ENCODE data around the gene PLPP4. TPM values are rescaled to one million over a fixed set of nuclear protein-coding genes. Genes with fewer than 3 reads are reported as not detected.

The PLPP4 gene
- polyA plus RNA-seq, 10 donors = 0.14 to 2.1 (median 0.52) TPM; not detected in 4

DNA sequence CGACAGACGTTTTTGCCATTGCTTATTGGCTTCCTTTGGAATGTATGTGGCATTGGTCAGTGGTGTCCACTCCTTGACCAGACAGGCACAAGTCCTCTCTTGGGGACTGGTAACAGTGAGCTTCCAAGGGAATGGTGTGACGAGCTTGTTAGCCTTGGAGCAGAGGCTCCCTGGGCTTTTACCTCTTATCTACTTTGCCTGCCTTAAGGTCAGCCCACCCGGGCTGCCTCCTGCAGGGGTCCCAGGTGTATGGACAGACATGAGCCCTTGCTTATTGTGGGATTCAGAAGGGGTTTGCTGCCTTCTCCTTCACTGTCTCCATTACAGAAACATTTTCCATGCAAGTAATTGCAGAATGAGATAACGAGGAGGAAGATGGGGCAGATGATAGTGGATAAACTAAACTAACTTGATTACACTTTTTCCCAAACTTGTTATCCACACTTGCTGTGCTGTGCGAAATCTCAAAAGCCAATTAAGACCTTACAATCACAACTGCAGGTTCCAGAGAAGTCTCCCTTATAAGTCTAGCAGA, 29.7 kb downstream of the PLPP4 start:
- DNase-seq = no peak

DNA sequence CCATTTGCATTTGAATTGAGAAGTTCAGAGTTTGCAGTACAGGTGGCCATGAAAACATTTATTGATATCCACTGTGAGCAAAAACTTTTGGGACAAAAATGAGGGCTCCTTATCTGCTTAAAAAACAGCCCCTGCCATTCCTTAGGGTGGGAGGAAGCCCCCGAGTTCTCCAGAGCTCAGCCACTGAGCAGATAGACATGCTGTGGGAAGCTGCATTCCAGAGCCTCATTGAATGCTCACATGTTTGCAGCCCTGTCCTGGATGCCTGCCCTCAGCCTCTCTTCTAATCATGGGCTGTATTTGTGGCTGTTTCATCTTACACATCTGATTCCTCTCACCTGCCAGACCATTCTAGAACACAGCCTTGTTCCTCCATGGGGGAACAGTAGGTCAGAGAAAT, 33.3 kb downstream of the PLPP4 start:
- DNase-seq = no peak

DNA sequence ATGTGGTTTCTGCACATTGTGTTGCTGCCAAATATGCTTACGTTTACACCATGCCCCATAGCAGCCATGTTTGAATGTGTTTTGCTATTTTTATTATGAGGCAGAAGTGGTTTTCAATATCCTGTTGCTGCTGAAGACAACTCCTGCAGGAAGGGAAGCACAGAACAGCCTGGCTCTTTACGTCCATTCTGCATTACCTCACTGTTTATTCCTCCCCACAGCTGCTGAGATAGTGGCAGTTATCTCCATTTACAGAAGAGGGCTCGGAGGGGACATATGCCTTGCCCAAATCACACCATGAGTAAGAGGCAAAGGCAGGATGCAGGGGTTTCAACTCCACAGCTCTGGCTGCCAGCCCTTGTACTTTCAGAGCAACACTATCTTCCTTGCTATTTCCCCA, 35.3 kb downstream of the PLPP4 start:
- no peak for DNase-seq

DNA sequence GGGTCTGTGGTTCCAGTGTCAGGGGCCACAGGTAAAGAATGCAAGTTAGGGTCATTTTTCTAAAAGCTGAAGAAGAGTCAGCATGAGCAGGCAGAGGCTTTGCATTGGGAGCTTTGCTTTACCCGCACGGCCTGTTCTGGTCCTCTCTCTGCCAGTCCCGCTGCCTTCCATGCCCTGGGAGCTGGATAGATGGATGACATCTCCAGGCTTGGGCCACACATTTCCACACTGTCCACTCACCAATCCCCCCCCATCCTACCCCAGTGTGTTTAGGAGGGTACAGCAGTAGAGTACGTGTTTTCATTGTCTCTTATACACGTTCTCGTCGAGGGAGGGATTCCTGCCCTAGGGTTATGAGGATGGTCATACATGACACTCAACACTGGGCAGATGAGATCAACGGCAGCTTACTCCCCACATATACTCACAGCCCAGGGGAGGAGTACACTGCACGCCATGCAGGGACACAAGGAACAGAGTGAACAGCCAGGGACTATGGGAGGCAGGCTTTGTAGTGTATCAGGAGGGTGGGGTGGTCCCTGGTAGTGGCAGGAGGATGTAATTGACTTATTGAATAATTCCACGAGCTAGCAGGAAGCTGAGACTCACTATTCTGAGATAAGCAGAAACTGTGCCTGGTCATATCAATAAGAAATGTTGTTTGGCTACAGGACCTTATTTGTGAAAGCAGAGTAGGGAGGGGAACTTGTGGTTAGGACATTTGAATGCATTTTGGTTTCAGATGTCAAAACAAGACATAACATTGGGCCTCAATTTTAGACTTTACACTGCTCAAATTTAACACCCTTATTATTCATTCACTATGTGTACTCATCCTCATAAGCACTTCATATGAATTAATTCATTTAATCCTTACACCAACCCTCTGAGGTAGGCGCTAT, 36.6 kb downstream of the PLPP4 start:
- DNase-seq = no peak

DNA sequence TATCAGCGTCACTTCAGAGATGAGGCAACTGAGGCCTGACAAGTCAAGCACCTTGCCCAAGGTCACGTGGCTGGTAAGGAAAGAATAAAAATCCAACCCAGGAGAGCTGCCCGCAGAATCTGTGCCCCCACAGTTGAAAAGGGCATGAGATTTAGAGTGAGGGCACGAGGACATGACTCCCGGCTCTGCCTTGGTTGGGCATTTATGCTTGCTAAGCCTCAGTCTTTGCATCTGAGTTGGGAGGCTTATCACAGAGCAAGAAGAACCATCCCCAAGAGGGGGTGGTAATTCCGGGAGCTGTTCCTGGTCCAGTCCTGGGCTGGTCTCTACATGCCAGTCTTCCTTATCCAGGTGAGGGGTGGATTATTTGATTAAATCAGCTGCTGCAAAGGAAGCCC, 37.3 kb downstream of the PLPP4 start:
- DNase-seq = no peak

DNA sequence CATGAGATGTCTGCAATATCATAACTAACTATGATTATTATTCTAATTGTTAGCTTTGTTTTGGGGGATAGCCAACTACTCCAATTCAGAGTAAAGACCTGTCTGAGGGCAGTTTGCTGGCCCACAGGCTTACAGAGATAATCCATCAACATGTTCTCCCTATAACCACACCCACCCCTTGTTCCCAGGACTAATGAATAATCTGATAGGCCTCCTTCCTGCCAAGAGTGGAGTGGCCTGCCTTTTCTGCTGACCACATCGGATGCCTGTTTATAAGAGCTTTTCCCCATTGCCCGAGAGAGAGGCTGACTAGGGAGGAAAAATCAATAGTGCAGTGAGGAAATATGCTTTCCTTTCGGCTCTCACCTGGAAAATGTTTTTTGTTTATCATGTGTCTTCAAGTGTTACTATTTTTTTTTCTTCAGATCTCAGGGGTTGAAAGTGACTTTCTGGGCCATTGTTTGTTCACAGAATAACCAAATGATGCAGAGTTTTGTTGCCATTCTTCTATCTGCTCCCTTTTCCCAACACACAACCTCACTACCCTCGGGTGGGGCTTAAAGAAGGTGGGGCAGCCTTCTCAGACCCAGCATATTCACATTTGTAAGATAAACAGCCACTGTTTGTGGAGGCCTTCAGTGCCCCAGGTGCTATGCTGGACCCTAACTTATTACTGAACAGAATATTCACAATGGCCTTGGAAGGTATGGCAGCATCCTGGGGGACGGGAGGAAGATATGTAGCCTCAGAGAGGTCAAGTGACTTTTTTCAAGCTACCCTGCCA, 38.4 kb downstream of the PLPP4 start:
- DNase-seq = no peak

DNA sequence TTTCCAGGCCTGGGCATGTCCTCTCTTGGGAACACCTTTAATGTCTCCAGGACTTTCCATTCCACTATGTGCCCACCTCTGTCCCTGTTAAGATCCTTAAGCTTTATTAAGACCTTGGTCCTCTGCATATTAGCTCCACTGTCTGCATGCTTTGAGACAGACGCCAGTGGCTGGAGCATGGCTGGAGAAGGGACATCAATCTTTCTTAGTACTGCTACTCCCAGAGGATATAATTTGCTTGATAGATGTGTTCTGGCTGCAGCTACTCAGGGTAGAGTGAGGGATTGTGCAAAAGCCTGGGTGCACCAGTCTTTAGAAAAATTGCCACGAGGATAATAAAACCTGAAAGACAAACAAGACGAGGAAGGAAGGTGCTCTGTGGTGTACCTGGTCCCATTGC, 42.9 kb downstream of the PLPP4 start:
- DNase-seq = no peak

DNA sequence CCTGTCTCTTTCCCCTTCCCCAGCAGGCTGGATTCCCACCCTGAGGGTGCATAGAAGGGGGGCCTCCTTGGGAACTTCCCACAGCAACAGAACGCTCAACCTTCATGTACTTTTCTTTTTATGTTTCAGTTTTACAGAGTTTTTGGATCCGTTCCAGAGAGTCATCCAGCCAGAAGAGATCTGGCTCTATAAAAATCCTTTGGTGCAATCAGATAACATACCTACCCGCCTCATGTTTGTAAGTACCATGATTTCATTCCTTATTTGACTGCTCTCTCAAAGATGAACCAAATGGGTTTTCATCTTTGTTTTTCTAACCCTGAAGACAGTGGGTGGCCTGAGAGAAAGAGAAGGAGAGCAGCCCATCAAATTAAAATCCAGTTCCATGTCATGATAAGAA, 46.7 kb downstream of the PLPP4 start:
- peak in 1 of 3 donors; percentile 1 for DNase-seq

DNA sequence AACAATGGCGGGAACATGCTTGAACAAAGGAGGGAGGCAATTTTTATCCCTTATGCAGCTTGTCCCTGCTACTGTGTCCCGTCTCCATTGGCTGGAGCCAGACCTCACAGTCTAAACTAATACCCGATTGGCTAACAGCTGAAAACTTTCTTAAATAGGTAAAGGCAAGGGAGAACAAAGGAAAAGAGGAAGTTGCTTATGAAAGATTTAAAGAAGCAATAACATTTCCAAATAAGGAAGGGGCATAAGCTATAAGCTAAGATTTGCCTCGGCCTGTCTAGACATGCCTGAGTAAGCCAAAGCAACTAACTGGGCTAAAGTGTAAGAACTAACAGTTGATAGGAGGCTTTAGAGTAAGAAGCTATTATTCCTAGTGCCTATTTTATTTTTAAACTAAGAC, 47.2 kb downstream of the PLPP4 start:
- DNase-seq = peak in 1 of 3 donors; percentile 3

DNA sequence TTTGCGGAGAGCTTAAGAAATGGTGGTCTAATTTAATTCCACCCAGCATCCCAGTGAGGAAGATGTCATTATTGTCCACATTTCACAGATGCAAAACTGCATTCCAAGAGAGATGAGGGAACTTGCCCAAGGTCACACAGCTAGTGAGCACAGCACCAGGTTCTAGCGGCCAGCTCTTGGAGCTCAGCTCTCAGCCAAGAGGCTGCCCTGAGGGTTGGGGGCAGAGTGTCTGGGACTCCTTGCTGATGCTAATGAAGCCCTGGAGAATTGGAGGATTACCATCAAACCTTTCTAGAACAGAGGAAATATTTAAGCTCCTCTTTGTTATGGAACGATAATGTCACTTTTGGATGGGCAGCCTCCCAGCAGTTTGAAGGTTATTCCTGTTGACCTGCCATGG, 48.0 kb downstream of the PLPP4 start:
- no peak for DNase-seq

DNA sequence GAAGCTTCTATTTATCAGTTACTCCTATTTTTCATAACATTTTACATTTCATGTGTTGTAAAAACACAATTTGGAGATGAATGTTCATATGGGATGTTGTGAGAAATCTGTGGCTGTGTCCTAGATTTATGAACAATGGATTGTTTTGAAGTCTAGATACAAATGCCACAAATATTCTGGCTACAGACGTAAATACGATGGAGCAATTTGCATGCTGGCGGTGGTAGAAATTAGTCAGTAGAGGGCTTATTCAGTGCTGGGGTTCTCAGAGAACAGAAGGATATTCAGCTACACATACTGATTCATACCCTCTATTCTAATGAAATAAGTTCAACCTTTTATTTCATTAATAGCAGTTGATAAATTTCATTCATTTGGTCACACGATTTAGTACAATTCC, 48.8 kb downstream of the PLPP4 start:
- DNase-seq = peak in 1 of 3 donors; percentile 2

DNA sequence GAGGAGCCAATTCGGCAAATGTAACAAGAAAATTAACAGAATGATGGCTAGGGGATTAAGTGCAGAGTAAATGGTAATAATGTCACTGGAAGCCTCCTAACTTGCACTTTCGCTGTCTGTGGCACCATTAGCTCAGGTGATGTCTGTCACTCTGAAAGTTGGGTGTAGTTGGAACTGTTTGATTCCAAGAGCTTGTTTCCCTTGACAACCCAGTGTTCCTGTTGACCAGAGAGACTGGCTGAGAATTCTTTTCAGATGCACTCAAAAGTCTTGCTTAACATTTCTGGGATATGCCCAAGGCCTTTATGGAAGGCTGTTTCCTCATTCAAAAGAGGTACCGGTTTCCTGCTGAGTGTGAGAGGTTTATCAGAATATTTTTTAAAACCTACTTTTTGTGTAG, 49.6 kb downstream of the PLPP4 start:
- DNase-seq = peak in 1 of 3 donors; percentile 1

DNA sequence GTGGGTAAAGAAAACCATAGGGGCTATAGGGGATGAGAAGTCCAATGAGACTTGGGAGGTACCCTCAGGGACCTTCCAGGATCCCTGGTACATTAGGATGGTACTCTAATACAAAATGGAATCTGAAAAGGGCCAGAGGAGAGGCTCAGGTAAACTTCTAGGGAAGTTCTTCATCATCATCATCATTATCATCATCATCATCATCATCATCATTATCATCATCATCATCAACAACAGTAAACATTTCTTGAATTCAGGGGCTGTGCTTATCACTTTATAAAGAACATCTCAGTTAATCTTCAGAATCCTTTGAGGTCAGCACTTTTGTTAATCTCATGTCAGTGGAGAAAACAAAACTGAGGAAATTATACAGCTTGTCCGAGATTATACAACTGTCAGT, 50.1 kb downstream of the PLPP4 start:
- DNase-seq = no peak

DNA sequence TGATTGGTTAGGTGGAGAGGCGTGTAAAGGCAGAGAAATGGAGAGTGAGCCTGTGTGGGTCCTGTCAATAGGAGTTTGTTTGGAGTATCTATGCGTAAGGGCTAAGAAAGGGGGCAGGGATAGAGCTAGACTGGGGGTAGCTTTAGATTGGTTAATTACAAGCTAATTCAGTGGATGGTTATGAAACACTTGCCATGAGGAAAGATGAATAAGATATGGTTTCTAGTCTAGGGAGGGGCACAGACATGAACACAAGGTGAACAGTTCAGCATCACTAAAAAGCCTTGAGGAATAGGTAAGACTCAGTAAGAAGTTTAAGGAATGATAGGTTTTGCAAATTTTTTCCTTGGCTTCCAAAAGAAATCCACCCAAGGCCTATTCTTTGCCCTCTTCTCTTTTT, 50.6 kb downstream of the PLPP4 start:
- no peak for DNase-seq

DNA sequence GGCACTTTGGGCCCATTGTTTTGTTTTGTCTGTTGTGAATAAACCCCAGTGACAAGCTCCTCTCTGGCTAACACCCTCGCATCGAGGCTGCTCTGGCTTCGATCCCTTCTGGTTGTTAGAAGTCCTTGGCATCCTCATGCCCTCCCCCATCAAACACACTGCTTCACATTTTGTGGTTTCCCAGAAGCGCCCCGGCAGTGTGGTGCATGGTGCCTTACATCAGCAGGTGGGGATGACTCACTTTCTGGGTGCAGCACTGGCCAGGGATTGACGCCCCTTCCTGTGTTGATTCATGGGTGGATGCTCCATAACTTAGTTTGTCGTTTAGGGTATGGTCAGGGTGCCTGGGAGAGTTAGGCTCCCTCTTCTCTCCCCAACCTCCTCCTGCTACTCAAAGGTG, 51.4 kb downstream of the PLPP4 start:
- peak in 1 of 3 donors; percentile 16 for DNase-seq

DNA sequence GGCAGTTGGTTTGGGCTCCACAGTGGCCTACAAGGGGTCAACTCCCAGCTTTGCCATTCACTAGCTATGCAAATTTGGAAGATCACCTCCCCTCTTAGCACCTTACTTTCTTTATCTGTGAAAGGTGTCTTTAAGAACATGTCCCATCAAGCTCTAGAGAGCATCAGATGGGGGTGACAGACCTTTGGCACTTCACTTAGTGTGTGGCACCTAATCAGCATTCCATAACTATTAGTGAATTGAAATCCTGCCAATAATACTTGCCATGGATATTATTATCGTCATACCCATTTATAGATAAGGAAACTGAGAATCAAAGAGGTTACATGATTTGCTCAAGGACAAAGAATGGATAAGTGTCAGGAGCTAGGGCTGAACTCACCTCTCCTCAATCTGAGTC, 51.9 kb downstream of the PLPP4 start:
- DNase-seq = no peak

DNA sequence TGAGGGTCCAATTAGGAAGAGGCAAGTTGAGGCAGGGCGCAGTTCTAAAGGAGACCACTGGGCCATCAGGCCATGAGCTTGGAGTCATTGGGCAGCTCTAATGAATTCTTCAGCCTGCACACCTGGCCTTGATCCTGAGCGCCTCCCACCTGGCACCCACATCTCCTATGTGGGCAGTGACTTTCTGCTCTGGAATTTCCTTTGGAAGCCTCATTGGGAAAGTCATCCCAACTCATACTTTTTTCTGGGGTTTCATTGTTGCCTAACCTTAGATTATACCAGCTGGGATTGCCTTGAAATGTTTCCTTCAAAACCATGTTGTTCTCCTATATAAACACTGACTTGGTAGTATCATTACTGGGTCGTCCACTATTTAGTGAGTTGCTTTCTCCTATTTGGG, 54.1 kb downstream of the PLPP4 start:
- DNase-seq = peak in 1 of 3 donors; percentile 8

DNA sequence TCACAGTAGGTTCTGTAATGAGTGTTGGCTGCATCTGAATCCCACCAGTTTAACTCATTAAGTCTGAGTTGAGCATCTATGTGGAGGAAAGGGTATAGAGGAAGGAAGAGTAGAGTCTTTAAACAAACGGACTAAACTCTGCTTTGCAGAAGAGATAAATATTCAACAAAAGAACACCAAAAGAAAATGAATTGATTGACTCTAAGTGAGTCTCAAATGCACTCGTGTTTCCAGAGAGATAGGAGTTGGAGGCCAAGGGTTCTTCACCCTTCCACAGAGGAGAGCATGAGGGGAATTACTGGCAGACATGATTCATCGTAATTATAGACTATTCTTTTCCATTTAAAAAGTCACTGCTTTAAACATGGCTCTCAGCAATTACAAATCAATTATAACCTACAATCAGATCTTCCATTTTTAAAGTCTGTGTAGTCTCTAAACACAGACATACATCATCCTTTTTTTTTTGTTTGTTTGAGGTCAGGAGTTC, 56.3 kb downstream of the PLPP4 start:
- no peak for DNase-seq

DNA sequence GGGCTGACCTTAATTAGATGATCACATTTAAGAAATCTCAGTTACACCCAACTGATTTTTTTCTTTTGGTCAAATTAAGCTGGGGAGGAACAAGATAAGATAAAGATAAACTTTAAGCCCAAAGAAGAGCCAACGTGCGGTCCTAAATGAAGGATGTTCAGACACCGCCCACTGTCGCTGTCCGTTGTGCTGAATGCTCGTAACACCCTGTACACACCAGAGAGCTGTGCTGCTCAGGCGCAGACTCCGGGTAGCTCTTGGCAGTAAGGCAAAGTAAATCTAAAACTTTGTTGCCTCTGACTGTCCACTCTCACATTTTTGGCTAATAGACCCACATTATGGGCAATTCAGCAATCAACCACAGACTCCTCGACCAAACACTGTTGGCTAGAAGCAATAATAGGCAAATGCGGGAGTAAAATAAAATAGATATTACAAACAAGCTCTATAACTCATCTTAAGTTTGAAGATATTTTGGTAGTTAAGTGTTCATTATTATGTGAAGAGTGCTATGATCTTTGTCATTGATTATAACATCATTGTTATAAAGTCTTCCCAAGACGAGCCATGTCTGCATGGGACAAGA, 57.1 kb downstream of the PLPP4 start:
- peak; percentile 21 to 76 (median 57) for DNase-seq

DNA sequence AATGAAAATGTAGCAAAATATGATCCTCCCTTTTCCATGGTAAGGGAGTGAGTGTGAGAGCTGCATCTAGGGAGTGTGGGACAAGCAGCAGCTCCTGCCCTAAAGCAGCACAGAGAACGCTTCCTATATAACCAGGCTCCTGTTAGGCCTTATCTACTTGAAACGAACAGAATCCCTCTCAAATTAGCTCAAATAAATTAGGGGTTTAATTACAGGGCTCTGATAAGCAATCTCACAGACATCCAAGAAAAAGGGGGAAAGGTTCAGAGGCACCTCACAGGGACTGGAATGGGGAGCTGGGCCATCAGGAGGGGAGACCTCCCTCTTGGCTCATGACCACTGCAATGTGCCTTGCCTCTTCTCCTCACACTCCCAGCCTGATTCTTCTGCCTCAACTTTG, 57.9 kb downstream of the PLPP4 start:
- DNase-seq = no peak

DNA sequence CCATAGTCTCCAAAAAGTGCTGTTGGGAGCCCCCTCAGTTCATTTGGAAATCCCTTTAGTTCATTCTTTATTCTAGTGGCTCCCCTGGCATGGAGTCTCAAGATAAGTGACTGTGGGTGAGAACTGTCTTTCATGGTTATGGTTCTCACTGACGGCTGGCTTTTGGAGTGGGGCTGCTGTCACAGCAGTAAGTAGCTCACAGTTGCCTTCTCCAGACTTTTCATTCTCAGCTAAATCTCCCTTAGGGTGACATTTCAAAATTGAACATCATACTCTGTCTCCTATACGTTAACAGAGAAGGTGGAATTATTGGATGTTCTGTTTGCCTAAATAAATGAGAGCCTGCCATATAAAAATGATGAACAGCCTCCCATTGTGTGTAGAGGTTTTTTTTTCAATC, 58.7 kb downstream of the PLPP4 start:
- no peak for DNase-seq

DNA sequence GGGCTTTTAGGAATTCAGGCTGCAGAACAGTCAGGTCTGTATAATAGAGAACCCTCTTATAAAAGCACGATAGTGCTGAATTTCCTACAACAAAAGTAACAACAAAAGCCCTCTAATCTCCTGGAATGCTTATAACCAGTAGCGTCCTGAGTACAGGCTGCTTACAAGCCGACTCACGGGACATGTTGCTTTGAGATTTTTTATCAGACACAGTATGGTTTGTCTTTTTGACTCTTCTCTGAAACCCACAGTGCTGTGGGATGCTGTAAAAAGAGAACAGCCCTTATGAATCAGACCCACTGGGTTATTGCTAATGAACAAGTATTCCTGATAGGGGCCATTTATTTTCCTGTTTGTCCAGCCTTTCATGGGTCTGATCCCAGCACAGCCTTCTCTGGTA, 59.4 kb downstream of the PLPP4 start:
- no peak for DNase-seq

All from muscle of back (tissue), 11 donors.